WTC11 (cell line): ENCODE measurements around the gene ZNF292. TPM values are rescaled to one million over a fixed set of nuclear protein-coding genes. Genes with fewer than 3 reads are reported as not detected.

Source experiments
- ATAC-seq: fragments of 200-7000 bp; cut with Tn5 transposase; 2 replicates; pipeline ENCODE4 v1.10.0; 2021; ENCODE audit warnings: mild to moderate bottlenecking, moderate library complexity
- CTCF ChIA-PET: fragments of 300-600 bp; sonication (Branson Sonifier 250); formaldehyde crosslinking; loops from one replicate; lab custom pipeline; 2021; ENCODE audit warnings: antibody characterized with exemption; lab: Charles Lee
- POLR2A ChIA-PET: fragments of 350-600 bp; sonication (Branson Sonifier 250); formaldehyde crosslinking; loops from one replicate; lab custom pipeline; 2021; ENCODE audit warnings: antibody characterized with exemption; lab: Charles Lee
- DNase-seq: peaks from one replicate; pipeline ENCODE4 v3.0.0; 2021; ENCODE audit warnings: low spot score
- H3K27ac Mint-ChIP-seq: 2 replicates; pipeline ENCODE4 v1.8.0; 2021; ENCODE audit warnings: mixed read lengths
- H3K27me3 Mint-ChIP-seq: 2 replicates; pipeline ENCODE4 v1.8.0; 2021; ENCODE audit warnings: low read depth, mild to moderate bottlenecking, moderate library complexity, mixed read lengths
- H3K36me3 Mint-ChIP-seq: 2 replicates; pipeline ENCODE4 v1.8.0; 2021; ENCODE audit warnings: mixed read lengths
- H3K4me1 Mint-ChIP-seq: 2 replicates; pipeline ENCODE4 v1.8.0; 2022; ENCODE audit warnings: mixed read lengths
- H3K4me3 Mint-ChIP-seq: 2 replicates; pipeline ENCODE4 v1.8.0; 2021; ENCODE audit warnings: mild to moderate bottlenecking, moderate library complexity, mixed read lengths
- H3K9me3 Mint-ChIP-seq: 2 replicates; pipeline ENCODE4 v1.8.0; 2021; ENCODE audit warnings: mixed read lengths
- ARID4B ChIP-seq: sonication (generic); formaldehyde crosslinking; IDR thresholded peaks from 2 replicates; pipeline ENCODE4 v1.8.0; 2023; ENCODE audit warnings: missing genetic modification reagents, mild to moderate bottlenecking, borderline replicate concordance
- ATF2 ChIP-seq: sonication (generic); formaldehyde crosslinking; IDR thresholded peaks from 2 replicates; pipeline ENCODE4 v1.8.1; 2022; ENCODE audit warnings: low read depth, missing genetic modification reagents, borderline replicate concordance
- CREB1 ChIP-seq: sonication (generic); formaldehyde crosslinking; IDR thresholded peaks from 2 replicates; pipeline ENCODE4 v1.8.0; 2023; ENCODE audit warnings: mild to moderate bottlenecking, missing genetic modification reagents
- E2F5 ChIP-seq: sonication (generic); formaldehyde crosslinking; IDR thresholded peaks from 2 replicates; pipeline ENCODE4 v1.8.1; 2022; ENCODE audit warnings: mild to moderate bottlenecking, moderate library complexity, missing genetic modification reagents
- EMX1 ChIP-seq: fragments of 250-450 bp; sonication (Bioruptor Pico); IDR thresholded peaks from 2 replicates; pipeline ENCODE4 v1.8.0; 2021; ENCODE audit warnings: mild to moderate bottlenecking
- FOXP4 ChIP-seq: sonication (generic); formaldehyde crosslinking; IDR thresholded peaks from 2 replicates; pipeline ENCODE4 v1.8.0; 2022; ENCODE audit warnings: mild to moderate bottlenecking, missing genetic modification reagents
- HMGXB4 ChIP-seq: sonication (generic); formaldehyde crosslinking; IDR thresholded peaks from 2 replicates; pipeline ENCODE4 v1.8.1; 2023; ENCODE audit warnings: mild to moderate bottlenecking, moderate library complexity, missing genetic modification reagents
- JAZF1 ChIP-seq: fragments of 250-450 bp; sonication (Bioruptor Pico); IDR thresholded peaks from 2 replicates; pipeline ENCODE4 v1.9.0; 2021; ENCODE audit warnings: moderate library complexity, mild to moderate bottlenecking, inconsistent platforms
- NFYB ChIP-seq: sonication (generic); formaldehyde crosslinking; conservative IDR thresholded peaks from 2 replicates; pipeline ENCODE4 v1.8.0; 2022; ENCODE audit warnings: low read depth, missing genetic modification reagents
- PRDM15 ChIP-seq: sonication (generic); formaldehyde crosslinking; IDR thresholded peaks from 2 replicates; pipeline ENCODE4 v1.8.0; 2022; ENCODE audit warnings: missing genetic modification reagents
- PREB ChIP-seq: sonication (generic); formaldehyde crosslinking; IDR thresholded peaks from 2 replicates; pipeline ENCODE4 v1.8.1; 2022; ENCODE audit warnings: mild to moderate bottlenecking, missing genetic modification reagents, moderate library complexity, borderline replicate concordance
- PRRX2 ChIP-seq: fragments of 250-450 bp; sonication (Bioruptor Pico); IDR thresholded peaks from 2 replicates; pipeline ENCODE4 v1.8.0; 2021; ENCODE audit warnings: mild to moderate bottlenecking
- RELA ChIP-seq: sonication (generic); formaldehyde crosslinking; IDR thresholded peaks from 2 replicates; pipeline ENCODE4 v1.8.1; 2022; ENCODE audit warnings: missing genetic modification reagents, mild to moderate bottlenecking, borderline replicate concordance
- SMAD4 ChIP-seq: sonication (generic); formaldehyde crosslinking; IDR thresholded peaks from 2 replicates; pipeline ENCODE4 v1.8.0; 2022; ENCODE audit warnings: mild to moderate bottlenecking, missing genetic modification reagents
- SOX15 ChIP-seq: fragments of 250-450 bp; sonication (Bioruptor Pico); IDR thresholded peaks from 2 replicates; pipeline ENCODE4 v1.9.0; 2021; ENCODE audit warnings: mild to moderate bottlenecking
- TCF7 ChIP-seq: sonication (generic); formaldehyde crosslinking; IDR thresholded peaks from 2 replicates; pipeline ENCODE4 v1.8.0; 2022; ENCODE audit warnings: mild to moderate bottlenecking, low read depth, missing genetic modification reagents, moderate library complexity
- TEAD1 ChIP-seq: sonication (generic); formaldehyde crosslinking; IDR thresholded peaks from 2 replicates; pipeline ENCODE4 v1.8.0; 2022; ENCODE audit warnings: mild to moderate bottlenecking, missing genetic modification reagents
- TEAD4 ChIP-seq: sonication (generic); formaldehyde crosslinking; IDR thresholded peaks from 2 replicates; pipeline ENCODE4 v1.8.0; 2022; ENCODE audit warnings: mild to moderate bottlenecking, missing genetic modification reagents
- ZNF232 ChIP-seq: sonication (generic); formaldehyde crosslinking; IDR thresholded peaks from 2 replicates; pipeline ENCODE4 v1.8.0; 2022; ENCODE audit warnings: mild to moderate bottlenecking, missing genetic modification reagents
- ZNF396 ChIP-seq: fragments of 250-450 bp; sonication (Bioruptor Pico); IDR thresholded peaks from 2 replicates; pipeline ENCODE4 v1.8.0; 2021; ENCODE audit warnings: mild to moderate bottlenecking, moderate library complexity, borderline replicate concordance
- ZNF671 ChIP-seq: fragments of 250-450 bp; sonication (Bioruptor Pico); IDR thresholded peaks from 2 replicates; pipeline ENCODE4 v1.8.0; 2021; ENCODE audit warnings: mild to moderate bottlenecking
- total RNA-seq: library from RNA; stranded (reverse); gene quantifications from 3 replicates; pipeline ENCODE4 v1.2.3, GENCODE V29; 2021

The ZNF292 gene
- total RNA-seq, 1 experiment from 2014 or later, result 42.1 TPM

GRCh38 chr6:87105823-87106222, 49.5 kb upstream of the ZNF292 start (continued):
- TF ChIP-seq ARID4B (no peak), ZNF671 (CRISPR knock-in tag) (no peak), TEAD4 (CRISPR knock-in tag) (no peak), HMGXB4 (CRISPR knock-in tag) (no peak), CREB1 (CRISPR knock-in tag) (no peak), PRDM15 (CRISPR knock-in tag) (no peak)
- TF ChIP-seq, all 79 proteins: peak for 0

- ATAC-seq (no peak), DNase-seq (no peak)
- H3K4me1 Mint-ChIP-seq, result peaks cover 9% of the 10 kb centered on the region
- TF ChIP-seq PRRX2 (no peak), TEAD1 (CRISPR knock-in tag) (no peak), EMX1 (CRISPR knock-in tag) (no peak), ZNF232 (CRISPR knock-in tag) (no peak), JAZF1 (CRISPR knock-in tag) (no peak), TCF7 (no peak), FOXP4 (CRISPR knock-in tag) (no peak), PREB (no peak), SOX15 (no peak), RELA (no peak), NFYB (CRISPR knock-in tag) (no peak), SMAD4 (CRISPR knock-in tag) (no peak), ZNF671 (CRISPR knock-in tag) (no peak), E2F5 (no peak), ATF2 (CRISPR knock-in tag) (no peak), ZNF396 (CRISPR knock-in tag) (no peak)
- ChIA-PET POLR2A (no interaction called here), CTCF (no interaction called here)
- H3K27me3 Mint-ChIP-seq, result no peaks in the 10 kb centered on the region
- H3K9me3 Mint-ChIP-seq, result peaks cover 3% of the 10 kb centered on the region; the same call in 1 of the 2 replicates
- H3K27ac Mint-ChIP-seq, result no peak overlapping the region
- no peak overlapping the region for H3K4me3 Mint-ChIP-seq
- H3K36me3 Mint-ChIP-seq, result no peaks in the 10 kb centered on the region
These were observed 44.7 kb upstream of the ZNF292 start for GRCh38 chr6:87110636-87111035.
